Body of pancreas (tissue), 4 donors: ENCODE data around the gene PEDS1.

ENCODE experiments used
- POLR2A ChIP-seq, 3 donors: fragments of 450-650 bp; IDR thresholded peaks; one replicate each; pipeline ENCODE4 v1.6.1; 2016; ENCODE audit warnings: antibody characterized with exemption in 3 of 3, mild to moderate bottlenecking in 2 of 3
- TF ChIP-seq, protein P1 (sequence below), 7 experiments: fragments of 450-650 bp in 4 of 7; fragments of 200-600 bp in 3 of 7; sonication (generic) in 3 of 7; IDR thresholded peaks; one replicate each; pipeline ENCODE4 v1.5.1; 2016 to 2019; ENCODE audit warnings: antibody characterized with exemption in 7 of 7

DNA sequence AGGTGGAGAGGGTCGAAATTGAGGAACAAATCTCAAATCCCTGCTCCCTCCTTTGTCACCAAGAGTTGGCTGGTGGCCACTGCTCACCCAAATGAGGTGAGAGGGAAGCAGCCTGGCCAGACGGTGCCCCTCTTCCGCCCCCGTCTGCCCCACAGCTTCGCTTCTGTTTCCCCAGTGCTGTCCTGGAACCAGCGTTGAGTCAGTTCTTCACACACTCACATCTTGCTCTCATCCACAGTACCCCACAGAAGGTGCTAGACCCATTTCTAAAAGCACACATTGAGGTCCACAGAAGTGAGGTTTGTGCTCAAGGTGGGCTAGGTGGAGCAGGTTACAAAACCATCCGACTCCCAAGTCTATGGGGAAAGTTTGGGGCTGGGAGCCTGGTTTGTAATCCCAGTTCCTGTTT, 40.9 kb upstream of the PEDS1 start:
- TF ChIP-seq, protein P1, sequence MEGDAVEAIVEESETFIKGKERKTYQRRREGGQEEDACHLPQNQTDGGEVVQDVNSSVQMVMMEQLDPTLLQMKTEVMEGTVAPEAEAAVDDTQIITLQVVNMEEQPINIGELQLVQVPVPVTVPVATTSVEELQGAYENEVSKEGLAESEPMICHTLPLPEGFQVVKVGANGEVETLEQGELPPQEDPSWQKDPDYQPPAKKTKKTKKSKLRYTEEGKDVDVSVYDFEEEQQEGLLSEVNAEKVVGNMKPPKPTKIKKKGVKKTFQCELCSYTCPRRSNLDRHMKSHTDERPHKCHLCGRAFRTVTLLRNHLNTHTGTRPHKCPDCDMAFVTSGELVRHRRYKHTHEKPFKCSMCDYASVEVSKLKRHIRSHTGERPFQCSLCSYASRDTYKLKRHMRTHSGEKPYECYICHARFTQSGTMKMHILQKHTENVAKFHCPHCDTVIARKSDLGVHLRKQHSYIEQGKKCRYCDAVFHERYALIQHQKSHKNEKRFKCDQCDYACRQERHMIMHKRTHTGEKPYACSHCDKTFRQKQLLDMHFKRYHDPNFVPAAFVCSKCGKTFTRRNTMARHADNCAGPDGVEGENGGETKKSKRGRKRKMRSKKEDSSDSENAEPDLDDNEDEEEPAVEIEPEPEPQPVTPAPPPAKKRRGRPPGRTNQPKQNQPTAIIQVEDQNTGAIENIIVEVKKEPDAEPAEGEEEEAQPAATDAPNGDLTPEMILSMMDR (IDR thresholded peaks at IDR 0.05), result no peak
- TF ChIP-seq POLR2A (IDR thresholded peaks at IDR 0.05), result no peak
